Measurements from ENCODE around the gene TMEM181.

DNA sequence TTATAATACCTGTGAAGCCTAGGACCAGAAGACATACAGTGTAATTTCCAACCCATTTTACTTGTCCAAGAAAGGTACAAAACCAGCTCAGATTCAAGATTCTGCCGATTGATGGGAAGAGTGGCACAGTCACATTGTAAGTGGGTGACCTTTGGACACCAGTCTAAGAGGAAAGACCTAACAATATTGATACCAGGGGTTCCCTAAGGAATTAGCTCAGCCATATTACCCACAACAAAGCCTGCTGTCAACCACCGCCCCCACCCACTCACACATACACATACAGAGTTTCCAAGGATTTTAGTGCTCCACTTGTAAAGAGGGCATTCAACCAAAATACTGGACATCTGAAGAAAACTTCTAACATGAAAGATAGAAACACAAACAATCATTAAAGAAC, 27.9 kb upstream of the TMEM181 start:
- TF ChIP-seq, protein P1, sequence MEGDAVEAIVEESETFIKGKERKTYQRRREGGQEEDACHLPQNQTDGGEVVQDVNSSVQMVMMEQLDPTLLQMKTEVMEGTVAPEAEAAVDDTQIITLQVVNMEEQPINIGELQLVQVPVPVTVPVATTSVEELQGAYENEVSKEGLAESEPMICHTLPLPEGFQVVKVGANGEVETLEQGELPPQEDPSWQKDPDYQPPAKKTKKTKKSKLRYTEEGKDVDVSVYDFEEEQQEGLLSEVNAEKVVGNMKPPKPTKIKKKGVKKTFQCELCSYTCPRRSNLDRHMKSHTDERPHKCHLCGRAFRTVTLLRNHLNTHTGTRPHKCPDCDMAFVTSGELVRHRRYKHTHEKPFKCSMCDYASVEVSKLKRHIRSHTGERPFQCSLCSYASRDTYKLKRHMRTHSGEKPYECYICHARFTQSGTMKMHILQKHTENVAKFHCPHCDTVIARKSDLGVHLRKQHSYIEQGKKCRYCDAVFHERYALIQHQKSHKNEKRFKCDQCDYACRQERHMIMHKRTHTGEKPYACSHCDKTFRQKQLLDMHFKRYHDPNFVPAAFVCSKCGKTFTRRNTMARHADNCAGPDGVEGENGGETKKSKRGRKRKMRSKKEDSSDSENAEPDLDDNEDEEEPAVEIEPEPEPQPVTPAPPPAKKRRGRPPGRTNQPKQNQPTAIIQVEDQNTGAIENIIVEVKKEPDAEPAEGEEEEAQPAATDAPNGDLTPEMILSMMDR (IDR thresholded peaks at IDR 0.05) = no peak
- TF ChIP-seq POLR2A (IDR thresholded peaks at IDR 0.05) = no peak
